CD4-positive, alpha-beta T cell (primary cell): ENCODE results near the gene BCL2L11. TPM values are rescaled to one million over a fixed set of nuclear protein-coding genes. Genes with fewer than 3 reads are reported as not detected.

Source experiments
- ATAC-seq: fragments of 200-7000 bp; cut with Tn5 transposase; one replicate; pipeline ENCODE4 v1.10.0; 2022; ENCODE audit warnings: mild to moderate bottlenecking; ENCODE audit not compliant: poor library complexity
- CTCF ChIA-PET: fragments of 350-600 bp; sonication (Branson Sonifier 250); formaldehyde crosslinking; loops from one replicate; lab custom pipeline; 2021; ENCODE audit warnings: antibody characterized with exemption, inconsistent platforms; lab: Charles Lee
- POLR2A ChIA-PET: fragments of 350-600 bp; sonication (Branson Sonifier 250); formaldehyde crosslinking; loops from one replicate; lab custom pipeline; 2021; ENCODE audit warnings: antibody characterized with exemption, inconsistent platforms; lab: Charles Lee
- DNase-seq, 14 experiments: peaks; one replicate each; pipeline ENCODE4 v3.0.0-alpha.2; 2013 to 2020; ENCODE audit warnings: mixed read lengths in 2 of 14
- H3K27ac ChIP-seq, 2 donors: one replicate each; pipeline versions ENCODE4 v1.5.1 to v1.7.0; 2013; ENCODE audit warnings: low read length in 2 of 2, low read depth in 1 of 2, mild to moderate bottlenecking in 1 of 2
- H3K27me3 ChIP-seq, 2 experiments: 1 replicate in 1 of 2; 2 replicates in 1 of 2; pipeline versions ENCODE4 v1.6.1 to v1.7.0; 2013; ENCODE audit warnings: low read length in 2 of 2, control low read depth in 1 of 2, mild to moderate bottlenecking in 1 of 2, moderate library complexity in 1 of 2; ENCODE audit not compliant: insufficient read depth in 2 of 2, control insufficient read depth in 1 of 2
- H3K36me3 ChIP-seq: one replicate; pipeline ENCODE4 v1.6.1; 2013; ENCODE audit warnings: low read length, control low read depth; ENCODE audit not compliant: insufficient read depth
- H3K4me1 ChIP-seq: one replicate; pipeline ENCODE4 v1.6.1; 2013; ENCODE audit warnings: low read length, control low read depth; ENCODE audit not compliant: insufficient read depth
- H3K4me3 ChIP-seq: one replicate; pipeline ENCODE4 v1.5.1; 2013; ENCODE audit warnings: mild to moderate bottlenecking, low read length, moderate library complexity
- H3K9me3 ChIP-seq, 2 experiments: 1 replicate in 1 of 2; 2 replicates in 1 of 2; pipeline versions ENCODE4 v1.6.1 to v1.7.0; 2013; ENCODE audit warnings: low read length in 2 of 2, mild to moderate bottlenecking in 2 of 2, control low read depth in 1 of 2, moderate library complexity in 1 of 2; ENCODE audit not compliant: control insufficient read depth in 1 of 2, insufficient read depth in 1 of 2
- H3K27ac Mint-ChIP-seq: one replicate; pipeline ENCODE4 v1.8.0; 2020; ENCODE audit warnings: mixed read lengths
- H3K27me3 Mint-ChIP-seq: one replicate; pipeline ENCODE4 v1.8.0; 2021; ENCODE audit warnings: mixed read lengths
- H3K36me3 Mint-ChIP-seq: one replicate; pipeline ENCODE4 v1.8.0; 2021; ENCODE audit warnings: low read depth, mixed read lengths
- H3K4me1 Mint-ChIP-seq: one replicate; pipeline ENCODE4 v1.8.0; 2021; ENCODE audit warnings: low read depth, mixed read lengths
- H3K4me3 Mint-ChIP-seq: one replicate; pipeline ENCODE4 v1.8.0; 2020; ENCODE audit warnings: mild to moderate bottlenecking, mixed read lengths
- H3K9me3 Mint-ChIP-seq: one replicate; pipeline ENCODE4 v1.8.0; 2020; ENCODE audit warnings: mixed read lengths
- intact Hi-C, 2 experiments: fragments of 100-400 bp; cut with DNase I in 1 of 2; cut with micrococcal nuclease in 1 of 2; formaldehyde crosslinking; loops; one replicate each; pipeline versions ENCODE4 v1.15.1 to v1.9.0; 2023 to 2025; cut with DNase I, micrococcal nuclease
- total RNA-seq, 174 experiments: library from RNA in 2 of 174; stranded (reverse) in 2 of 174; gene quantifications; one replicate each; pipeline ENCODE4 v1.2.3 and lab custom pipeline; 2021 to 2026
- TF ChIP-seq, protein P1 (sequence below): fragments of 200-600 bp; IDR thresholded peaks from one replicate; pipeline ENCODE4 v1.8.0; 2022; ENCODE audit warnings: antibody characterized with exemption, mild to moderate bottlenecking

The BCL2L11 gene
- total RNA-seq, 2 experiments from 2014 or later, result 48.6 to 50.1 TPM

DNA sequence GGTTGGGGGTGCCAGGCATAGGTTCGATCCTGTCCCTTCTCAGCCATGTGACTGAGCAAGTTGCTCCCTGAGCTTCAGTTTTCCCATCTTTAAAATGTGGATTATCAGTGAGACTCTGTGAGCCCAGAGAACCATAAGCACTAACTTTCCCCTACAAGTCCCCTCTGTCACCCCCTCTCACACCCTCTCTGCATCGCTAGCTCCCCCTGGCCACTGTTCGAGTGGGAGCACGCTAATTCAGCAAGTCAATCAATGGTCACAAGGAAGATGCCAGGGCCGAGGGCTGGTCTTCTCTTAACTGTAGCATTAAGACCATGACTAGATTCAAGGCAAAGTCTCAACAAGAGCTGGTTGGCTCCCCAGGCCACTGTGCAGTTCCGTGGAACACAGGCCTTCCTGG, 66.2 kb downstream of the BCL2L11 start:
- Mint-ChIP-seq H3K9me3 (no peaks in the 10 kb centered on the region), H3K4me1 (no peaks in the 10 kb centered on the region), H3K4me3 (no peak overlapping the region), H3K27ac (no peak overlapping the region), H3K27me3 (no peaks in the 10 kb centered on the region), H3K36me3 (no peaks in the 10 kb centered on the region)
- TF ChIP-seq, protein P1, sequence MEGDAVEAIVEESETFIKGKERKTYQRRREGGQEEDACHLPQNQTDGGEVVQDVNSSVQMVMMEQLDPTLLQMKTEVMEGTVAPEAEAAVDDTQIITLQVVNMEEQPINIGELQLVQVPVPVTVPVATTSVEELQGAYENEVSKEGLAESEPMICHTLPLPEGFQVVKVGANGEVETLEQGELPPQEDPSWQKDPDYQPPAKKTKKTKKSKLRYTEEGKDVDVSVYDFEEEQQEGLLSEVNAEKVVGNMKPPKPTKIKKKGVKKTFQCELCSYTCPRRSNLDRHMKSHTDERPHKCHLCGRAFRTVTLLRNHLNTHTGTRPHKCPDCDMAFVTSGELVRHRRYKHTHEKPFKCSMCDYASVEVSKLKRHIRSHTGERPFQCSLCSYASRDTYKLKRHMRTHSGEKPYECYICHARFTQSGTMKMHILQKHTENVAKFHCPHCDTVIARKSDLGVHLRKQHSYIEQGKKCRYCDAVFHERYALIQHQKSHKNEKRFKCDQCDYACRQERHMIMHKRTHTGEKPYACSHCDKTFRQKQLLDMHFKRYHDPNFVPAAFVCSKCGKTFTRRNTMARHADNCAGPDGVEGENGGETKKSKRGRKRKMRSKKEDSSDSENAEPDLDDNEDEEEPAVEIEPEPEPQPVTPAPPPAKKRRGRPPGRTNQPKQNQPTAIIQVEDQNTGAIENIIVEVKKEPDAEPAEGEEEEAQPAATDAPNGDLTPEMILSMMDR, result no peak
- ATAC-seq (no peak), DNase-seq (no peak)
- peaks cover 0 to 2% of the 10 kb centered on the region in 2 experiments for H3K27me3 ChIP-seq
- no peak overlapping the region for H3K27ac ChIP-seq
- ChIA-PET POLR2A (no interaction called here), CTCF (no interaction called here)
- intact Hi-C loops, result no loop called here
- H3K4me1 ChIP-seq, result no peaks in the 10 kb centered on the region
- no peaks in the 10 kb centered on the region for H3K36me3 ChIP-seq
- H3K9me3 ChIP-seq, result no peaks in the 10 kb centered on the region
- H3K4me3 ChIP-seq, result no peak overlapping the region

DNA sequence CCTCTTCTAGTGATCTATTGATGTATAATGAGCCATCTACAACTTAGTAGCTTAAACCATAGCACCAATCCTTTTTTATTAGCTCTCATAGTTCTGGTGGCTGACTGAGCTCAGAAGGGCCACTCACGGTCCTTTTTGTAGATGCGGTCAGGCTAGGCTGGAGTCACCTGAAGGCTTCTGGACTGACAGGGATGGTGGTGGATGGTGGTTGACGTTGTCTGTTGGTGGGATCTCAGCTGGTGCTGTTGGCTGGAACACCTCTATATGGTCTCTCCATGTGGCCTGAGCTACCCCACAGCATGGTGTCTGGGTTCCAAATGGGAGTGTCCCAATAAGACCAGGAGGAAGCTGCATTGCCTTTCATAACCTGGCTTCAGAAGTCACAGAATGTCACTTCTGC, 68.0 kb downstream of the BCL2L11 start:
- CTCF ChIA-PET, result interaction anchor here (1.5 kb wide), 1 partner anchor 72 kb away, joined by 3 read pairs; no protein-coding TSS in a partner anchor

DNA sequence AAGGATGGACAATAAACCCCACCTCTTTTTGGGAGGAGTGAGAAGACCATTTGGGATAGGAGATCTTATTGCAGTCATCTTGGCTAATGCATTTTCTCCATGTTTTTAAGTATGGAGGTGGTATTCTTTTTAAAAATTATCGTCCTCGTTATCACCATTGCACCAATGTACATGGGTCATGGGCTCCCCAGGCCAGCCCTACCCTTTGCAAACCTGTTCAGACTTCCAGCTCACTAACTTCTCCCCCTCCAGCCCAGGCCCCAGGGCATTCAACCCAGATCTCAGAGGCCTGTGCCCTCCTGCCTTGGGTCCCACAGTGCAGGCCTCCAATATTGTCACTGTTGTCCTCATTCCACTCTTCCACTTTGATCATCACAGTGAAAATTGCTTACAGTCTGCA, 68.4 kb downstream of the BCL2L11 start:
- no peaks in the 10 kb centered on the region for H3K27me3 Mint-ChIP-seq
- Histone ChIP-seq H3K36me3 (no peaks in the 10 kb centered on the region), H3K27me3 (no peaks in the 10 kb centered on the region), H3K9me3 (no peaks in the 10 kb centered on the region), H3K4me3 (no peak overlapping the region), H3K4me1 (no peaks in the 10 kb centered on the region), H3K27ac (no peak overlapping the region)
- ChIA-PET POLR2A (no interaction called here), CTCF (no interaction called here)
- no peak overlapping the region for H3K27ac Mint-ChIP-seq
- intact Hi-C loops, result no loop called here
- no peak overlapping the region for H3K4me3 Mint-ChIP-seq
- ATAC-seq (no peak), DNase-seq (no peak)
- TF ChIP-seq, protein P1, result no peak
- H3K9me3 Mint-ChIP-seq, result no peaks in the 10 kb centered on the region
- no peaks in the 10 kb centered on the region for H3K36me3 Mint-ChIP-seq
- no peaks in the 10 kb centered on the region for H3K4me1 Mint-ChIP-seq

More for the DNA sequence above, 68.0 kb downstream of the BCL2L11 start:
- no peaks in the 10 kb centered on the region for H3K27me3 Mint-ChIP-seq
- no peaks in the 10 kb centered on the region for H3K36me3 Mint-ChIP-seq
- H3K4me1 Mint-ChIP-seq, result no peaks in the 10 kb centered on the region
- intact Hi-C loops, result no loop called here
- H3K4me3 Mint-ChIP-seq, result no peak overlapping the region
- POLR2A ChIA-PET, result no interaction called here
- Histone ChIP-seq H3K36me3 (no peaks in the 10 kb centered on the region), H3K27ac (no peak overlapping the region), H3K27me3 (no peaks in the 10 kb centered on the region), H3K4me1 (no peaks in the 10 kb centered on the region), H3K4me3 (no peak overlapping the region), H3K9me3 (no peaks in the 10 kb centered on the region)
- ATAC-seq (no peak), DNase-seq (no peak)
- no peaks in the 10 kb centered on the region for H3K9me3 Mint-ChIP-seq
- no peak overlapping the region for H3K27ac Mint-ChIP-seq
- TF ChIP-seq, protein P1, result no peak
